GM21381 (cell line): ENCODE results near the gene STAG1.
"Not testable (repeated sequence)": the region's sequence is repeated elsewhere in the genome, so short reads cannot be mapped to it uniquely, and the experiment has no call there.

Experiments used
- ATAC-seq: cut with Tn5 transposase; IDR thresholded peaks from one replicate; pipeline ENCODE4 v1.9.1; 2021; ENCODE audit warnings: mild to moderate bottlenecking, moderate library complexity; ENCODE audit not compliant: unreplicated experiment

The STAG1 gene

DNA sequence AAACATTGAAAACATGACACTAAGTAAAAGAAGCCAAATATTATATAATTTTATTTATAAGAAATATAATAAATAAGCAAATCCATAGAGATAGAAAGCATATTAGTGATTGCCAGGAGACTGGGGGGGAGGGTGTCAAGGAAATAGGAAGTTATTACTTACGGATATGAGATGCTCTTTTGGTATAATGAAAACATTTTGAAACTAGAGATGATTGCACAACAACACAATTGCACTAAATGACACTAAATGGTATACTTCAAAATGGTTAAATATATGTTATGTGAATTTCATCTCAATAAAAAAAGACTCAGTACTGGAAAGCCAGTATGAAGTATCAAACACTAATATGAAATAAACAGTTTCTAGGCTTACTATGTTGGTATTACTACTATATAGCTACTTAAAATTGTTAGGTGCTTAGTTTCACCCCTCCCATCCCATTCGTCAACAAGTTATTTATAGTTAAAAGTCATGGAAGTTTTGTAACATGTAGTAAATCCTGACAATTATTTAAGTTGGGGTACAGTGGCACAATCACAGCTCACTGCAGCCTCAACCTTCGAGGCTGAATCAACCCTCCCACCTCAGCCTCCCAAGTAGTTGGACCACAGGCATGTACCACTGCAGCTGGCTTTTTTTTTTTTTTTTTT is 43.7 kb downstream of the STAG1 start:
- no peak for ATAC-seq

GRCh38 chr3:136703429-136703828 is 48.7 kb downstream of the STAG1 start:
- ATAC-seq, result no peak

DNA sequence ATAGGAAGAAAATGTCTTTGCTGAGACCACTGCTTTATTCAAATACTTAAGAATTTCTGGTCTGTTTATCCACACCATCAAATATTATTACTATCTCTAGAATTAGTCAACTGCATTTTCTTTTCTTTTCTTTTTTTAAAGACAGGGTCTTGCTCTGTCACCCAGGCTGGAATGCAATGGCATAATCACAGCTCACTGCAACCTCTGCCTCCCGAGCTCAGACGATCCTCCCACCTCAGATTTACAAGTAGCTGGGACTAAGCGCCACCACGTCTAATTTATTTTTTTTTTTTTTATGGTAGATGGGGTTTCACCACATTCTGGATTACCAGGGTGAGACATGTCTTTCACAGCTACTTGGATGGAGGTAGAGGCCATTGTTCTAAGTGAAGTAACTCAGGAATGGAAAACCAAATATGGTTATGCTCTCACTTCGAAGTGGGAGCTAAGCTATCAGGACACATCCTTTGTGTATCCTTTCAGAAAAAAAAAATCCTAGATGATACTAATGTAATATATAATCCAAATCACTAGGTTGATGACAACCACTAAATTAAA is 52.8 kb downstream of the STAG1 start:
- no peak for ATAC-seq

- ATAC-seq, result no peak
These were observed 53.8 kb downstream of the STAG1 start for GRCh38 chr3:136698361-136698760.

DNA sequence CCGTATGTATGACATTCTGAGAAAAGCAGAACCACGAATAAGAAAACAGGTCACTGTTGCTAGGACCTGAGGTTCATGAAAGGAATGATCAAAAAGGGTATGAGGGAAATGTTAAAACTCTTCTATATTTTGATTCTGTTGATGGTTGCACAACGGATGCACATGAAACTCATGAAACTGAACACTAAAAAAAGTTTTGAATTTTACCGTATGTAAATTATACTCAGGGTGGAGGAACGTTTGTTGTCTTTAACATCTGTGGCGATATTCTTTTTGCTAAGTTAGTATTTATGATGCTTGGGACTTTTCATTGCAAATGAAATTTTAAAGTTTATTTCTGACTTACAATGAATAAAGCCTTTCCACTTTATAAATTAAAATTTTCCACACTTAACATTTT is 55.4 kb downstream of the STAG1 start:
- ATAC-seq, result no peak

GRCh38 chr3:136694321-136694720 is 57.9 kb downstream of the STAG1 start:
- no peak for ATAC-seq

- ATAC-seq, result no peak
These were observed 61.6 kb downstream of the STAG1 start for GRCh38 chr3:136690599-136690998.

DNA sequence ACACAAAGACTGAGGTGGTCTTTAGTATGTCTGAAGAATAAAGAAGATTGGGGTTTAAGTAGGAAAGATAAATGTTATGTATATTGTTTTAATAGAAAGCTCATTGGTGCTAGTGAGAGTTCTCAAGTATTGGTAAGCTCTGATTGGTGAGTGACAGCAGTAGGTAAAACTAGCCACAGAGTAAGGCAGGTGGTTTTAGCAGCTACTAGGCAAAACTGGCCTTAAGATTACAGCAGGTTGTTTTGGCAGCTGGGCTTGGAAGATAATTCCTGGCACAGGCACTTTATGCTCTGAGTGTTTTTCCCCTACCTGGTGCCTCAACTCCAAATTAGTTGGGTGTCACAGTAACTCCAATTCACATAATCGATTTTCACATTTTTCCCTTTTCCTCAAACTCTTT is 66.3 kb downstream of the STAG1 start:
- ATAC-seq, result no peak

DNA sequence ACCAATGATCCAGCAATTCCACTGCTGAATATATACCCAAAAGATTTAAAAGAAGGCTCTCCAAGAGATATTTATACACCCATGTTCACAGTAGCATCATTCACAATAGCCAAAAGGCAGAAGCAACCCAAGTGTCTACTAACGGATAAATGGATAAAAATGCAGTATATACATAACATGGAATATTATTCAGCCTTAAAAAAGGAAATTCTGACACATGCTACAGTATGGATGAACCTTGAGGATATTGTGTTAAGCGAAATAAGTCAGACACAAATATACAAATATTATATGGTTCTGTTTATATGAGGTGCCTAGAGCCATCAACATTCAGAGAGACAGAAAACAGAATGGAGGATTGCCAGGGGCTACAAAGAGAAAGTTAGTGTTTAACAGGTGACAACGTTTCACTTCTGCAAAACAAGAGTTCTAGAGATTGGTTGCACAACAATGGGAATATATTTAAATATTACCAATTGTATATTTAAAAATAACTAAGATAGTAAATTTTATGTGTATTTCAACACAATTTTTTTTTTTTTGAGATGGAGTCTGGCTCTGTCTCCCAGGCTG is 69.4 kb downstream of the STAG1 start:
- no peak for ATAC-seq

- no peak for ATAC-seq
These were observed 73.2 kb downstream of the STAG1 start for GRCh38 chr3:136678981-136679380.

DNA sequence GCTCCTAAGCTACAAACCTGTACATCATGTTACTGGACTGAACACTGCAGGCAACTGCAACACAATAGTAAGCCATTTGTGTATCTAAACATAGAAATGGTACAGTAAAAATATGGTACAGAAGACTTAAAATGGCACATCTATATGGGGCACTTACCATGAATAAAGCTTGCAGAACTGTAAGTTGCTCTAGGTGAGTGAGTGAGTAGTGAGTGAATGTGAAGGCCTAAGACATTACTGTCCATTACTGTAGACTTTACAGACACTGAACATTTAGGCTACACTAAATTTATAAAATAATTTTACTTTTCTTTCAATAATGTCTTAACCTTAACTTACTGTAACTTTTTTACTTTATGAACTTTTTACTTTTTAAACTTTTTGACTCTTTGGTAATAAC is 76.2 kb downstream of the STAG1 start:
- no peak for ATAC-seq

DNA sequence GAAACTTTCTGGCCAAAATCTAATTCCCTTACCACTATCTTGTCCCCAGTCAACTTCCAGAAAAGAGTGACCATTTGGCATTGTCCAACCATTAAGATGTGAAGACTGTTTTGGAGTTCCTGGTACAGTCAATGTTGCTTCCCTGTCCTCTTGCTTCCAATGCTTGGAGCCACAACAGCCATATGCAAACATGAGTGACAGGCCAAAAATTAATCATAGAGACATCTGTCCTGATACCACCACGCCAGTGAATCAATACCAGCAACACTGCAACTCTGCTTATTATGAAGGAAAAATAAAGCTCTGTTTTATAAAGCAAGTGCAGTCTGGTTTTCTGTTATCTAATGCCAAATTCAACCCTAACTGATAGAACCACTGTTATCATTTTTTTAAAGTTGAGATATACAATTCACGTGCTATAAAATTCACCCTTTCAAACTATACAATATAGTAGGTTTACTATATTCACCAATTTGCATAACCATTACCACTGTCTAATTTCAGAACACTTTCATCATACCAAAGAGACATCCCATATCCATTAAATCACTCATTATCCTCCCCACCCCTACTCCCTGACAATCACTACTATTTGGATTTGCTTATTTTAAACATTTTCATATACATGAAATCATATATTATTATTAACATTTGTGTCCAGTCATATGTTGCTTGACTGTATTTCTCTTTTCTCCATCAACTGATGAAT is 76.9 kb downstream of the STAG1 start:
- no peak for ATAC-seq

GRCh38 chr3:136672457-136672856 is 79.7 kb downstream of the STAG1 start:
- no peak for ATAC-seq

GRCh38 chr3:136671921-136672320 is 80.3 kb downstream of the STAG1 start:
- no peak for ATAC-seq

DNA sequence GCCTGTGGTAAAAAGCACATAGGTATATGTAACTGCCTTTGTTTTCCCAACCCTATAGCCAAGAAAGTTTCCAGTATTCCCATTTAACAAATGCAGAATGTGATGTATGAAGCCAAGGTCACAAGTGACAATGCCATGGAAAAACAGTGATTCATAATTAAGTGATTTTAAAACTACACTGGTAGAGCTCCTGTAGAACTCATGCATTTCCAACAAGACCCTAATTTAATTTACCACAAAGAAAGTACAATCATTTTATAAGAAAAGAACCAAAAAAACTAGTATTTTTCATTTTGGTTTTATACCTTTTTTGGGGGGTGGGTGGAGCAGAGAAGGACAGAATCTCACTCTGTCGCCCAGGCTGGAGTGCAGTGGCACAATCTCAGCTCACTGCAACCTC is 82.0 kb downstream of the STAG1 start:
- no peak for ATAC-seq

- ATAC-seq, result no peak
These were observed 85.1 kb downstream of the STAG1 start for GRCh38 chr3:136667081-136667480.

GRCh38 chr3:136666301-136666700 is 85.9 kb downstream of the STAG1 start:
- ATAC-seq, result not testable (repeated sequence)

DNA sequence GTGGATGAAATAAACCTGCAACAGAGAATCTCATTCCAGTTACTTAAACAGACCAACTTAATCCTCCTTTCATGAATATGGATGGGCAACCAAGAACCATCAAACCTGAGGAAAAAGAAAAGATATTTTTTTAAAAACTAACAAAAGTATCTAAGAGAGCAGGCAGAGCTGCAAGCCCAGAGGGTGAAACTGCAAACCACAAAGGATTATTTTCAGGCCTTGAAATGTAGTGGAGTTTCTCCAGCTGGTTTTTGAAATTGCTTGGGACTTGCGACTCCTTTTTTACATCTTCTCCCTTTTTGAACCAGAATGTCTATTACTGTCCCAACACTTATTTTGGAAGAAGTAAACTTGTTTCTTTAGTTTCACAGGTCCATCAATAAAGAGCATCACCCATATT is 87.4 kb downstream of the STAG1 start:
- no peak for ATAC-seq

GRCh38 chr3:136661282-136661681 is 90.9 kb downstream of the STAG1 start:
- ATAC-seq, result no peak

- ATAC-seq, result no peak
These were observed 93.1 kb downstream of the STAG1 start for GRCh38 chr3:136658946-136659682.

- no peak for ATAC-seq
These were observed 94.7 kb downstream of the STAG1 start for GRCh38 chr3:136657526-136657925.
